ENCODE results near the gene FBXO46.

The FBXO46 gene

DNA sequence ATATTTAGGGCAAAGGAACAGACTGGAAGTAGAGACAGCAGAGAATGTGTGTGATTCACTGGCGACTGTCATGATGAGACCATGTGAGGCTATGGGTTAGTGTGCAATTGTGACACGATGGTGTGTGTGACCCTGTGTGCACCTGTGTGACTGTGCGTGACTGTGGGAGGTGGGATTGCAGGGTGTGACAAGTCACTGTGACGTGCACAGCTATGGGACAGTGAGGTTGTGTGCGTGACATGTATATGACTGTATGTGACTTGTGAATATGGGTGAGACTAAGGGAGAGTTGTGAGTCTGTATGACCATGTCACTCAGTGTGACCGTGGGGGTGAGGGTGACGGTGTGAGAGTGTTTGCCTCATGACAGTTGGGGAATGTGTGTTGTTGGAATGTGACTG, 66.1 kb downstream of the FBXO46 start:
- no peak for DNase-seq (ENCODE audit: low read depth)
- TF ChIP-seq, protein P1, sequence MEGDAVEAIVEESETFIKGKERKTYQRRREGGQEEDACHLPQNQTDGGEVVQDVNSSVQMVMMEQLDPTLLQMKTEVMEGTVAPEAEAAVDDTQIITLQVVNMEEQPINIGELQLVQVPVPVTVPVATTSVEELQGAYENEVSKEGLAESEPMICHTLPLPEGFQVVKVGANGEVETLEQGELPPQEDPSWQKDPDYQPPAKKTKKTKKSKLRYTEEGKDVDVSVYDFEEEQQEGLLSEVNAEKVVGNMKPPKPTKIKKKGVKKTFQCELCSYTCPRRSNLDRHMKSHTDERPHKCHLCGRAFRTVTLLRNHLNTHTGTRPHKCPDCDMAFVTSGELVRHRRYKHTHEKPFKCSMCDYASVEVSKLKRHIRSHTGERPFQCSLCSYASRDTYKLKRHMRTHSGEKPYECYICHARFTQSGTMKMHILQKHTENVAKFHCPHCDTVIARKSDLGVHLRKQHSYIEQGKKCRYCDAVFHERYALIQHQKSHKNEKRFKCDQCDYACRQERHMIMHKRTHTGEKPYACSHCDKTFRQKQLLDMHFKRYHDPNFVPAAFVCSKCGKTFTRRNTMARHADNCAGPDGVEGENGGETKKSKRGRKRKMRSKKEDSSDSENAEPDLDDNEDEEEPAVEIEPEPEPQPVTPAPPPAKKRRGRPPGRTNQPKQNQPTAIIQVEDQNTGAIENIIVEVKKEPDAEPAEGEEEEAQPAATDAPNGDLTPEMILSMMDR (IDR thresholded peaks at IDR 0.05; ENCODE audit: low read depth, low read length, missing control alignments): no peak
- no peak overlapping the region for H3K4me3 ChIP-seq (ENCODE audit: low read depth, low read length)

DNA sequence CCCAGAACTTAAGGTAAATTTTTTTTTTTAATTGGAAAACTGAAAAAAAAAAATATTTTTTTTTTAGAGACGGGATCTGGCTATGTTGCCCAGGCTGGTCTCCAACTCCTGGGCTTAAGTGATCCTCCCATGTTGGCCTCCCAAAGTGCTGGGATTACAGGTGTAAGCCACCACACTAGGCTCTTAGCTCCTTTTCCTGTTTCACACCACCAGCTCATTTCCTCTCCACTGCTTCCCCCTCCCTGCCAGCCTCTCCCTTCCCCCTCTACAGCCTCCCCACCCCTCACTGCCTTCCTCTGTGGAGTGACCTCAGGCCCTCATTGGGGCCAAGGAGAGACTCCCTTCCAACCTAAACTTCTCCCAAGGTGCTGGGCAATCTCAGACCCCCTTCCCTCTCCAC, 66.9 kb downstream of the FBXO46 start:
- no peak for DNase-seq (ENCODE audit: low read depth)
- H3K4me3 ChIP-seq (ENCODE audit: low read depth, low read length): no peak overlapping the region
- TF ChIP-seq, protein P1 (IDR thresholded peaks at IDR 0.05; ENCODE audit: low read depth, low read length, missing control alignments): no peak

DNA sequence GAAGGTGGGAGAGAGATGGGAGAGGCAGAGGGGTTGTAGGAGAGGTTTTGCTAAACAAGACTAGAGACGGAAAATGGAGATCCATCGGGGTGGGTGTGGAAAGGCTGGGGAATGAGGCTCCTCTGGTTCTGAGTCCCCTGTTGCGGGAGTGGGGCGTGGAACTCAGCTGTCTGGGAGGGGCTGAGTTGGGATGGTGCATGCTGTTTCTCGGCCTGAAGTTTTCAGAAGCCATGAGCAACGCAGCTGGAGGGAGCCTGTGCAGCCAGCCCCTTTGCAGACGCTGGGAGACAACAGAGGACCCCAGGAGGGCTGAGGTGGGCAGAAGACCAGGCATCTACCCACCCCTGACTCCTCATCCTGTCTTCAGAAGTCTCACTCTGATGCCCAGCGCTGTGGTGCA, 70.1 kb downstream of the FBXO46 start:
- no peak overlapping the region for H3K4me3 ChIP-seq (ENCODE audit: low read depth, low read length)
- TF ChIP-seq, protein P1 (IDR thresholded peaks at IDR 0.05; ENCODE audit: low read depth, low read length, missing control alignments): no peak
- DNase-seq (ENCODE audit: low read depth): no peak

Measured in GM12864 (cell line).